ENCODE data around the gene CPSF2.

CPSF2 gene

DNA sequence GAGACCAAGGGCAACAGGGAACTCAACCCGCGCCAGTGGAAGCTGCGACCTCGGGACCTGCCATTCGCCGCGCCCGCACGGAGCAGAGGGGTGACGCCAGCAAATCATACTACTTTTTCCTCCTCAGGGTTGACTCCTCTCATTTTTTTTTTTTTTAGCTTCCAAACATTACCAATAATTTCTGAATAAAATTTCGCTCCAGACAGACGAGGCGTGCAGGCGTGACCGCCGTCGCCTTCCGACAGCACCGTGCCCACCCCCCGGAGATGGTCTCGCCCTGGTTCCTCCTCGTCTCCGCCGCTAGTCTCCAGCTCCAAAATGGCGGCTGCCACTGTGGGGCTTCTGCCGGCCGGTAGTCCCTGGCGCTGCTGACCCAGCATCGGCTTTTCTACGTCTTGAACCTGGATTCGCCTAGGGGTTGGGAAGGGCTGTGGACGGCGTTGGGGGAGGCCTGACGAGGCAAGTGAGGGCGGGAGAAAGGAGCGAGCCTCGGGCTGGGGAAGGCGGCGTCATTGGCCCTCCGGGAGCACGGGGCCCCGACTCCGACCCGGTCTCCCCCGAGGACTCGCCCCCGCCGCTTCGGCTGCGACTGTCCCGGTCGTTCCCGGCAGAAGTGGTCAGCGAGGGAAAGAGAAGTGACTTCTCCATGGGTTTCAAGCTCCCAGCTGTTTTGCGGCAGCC, at the start of gene CPSF2, which contains the start of gene NDUFB1:
TSS of gene CPSF2 (plus strand) at position 300 of the 681 bp plus-strand sequence. CDS start 9,016 bp downstream, outside the sequence.
TSS of gene NDUFB1 (minus strand) at position 37 of the 681 bp plus-strand sequence. CDS start 4,069 bp downstream, outside the sequence.
- DNase-seq: peak; percentile 86

DNA sequence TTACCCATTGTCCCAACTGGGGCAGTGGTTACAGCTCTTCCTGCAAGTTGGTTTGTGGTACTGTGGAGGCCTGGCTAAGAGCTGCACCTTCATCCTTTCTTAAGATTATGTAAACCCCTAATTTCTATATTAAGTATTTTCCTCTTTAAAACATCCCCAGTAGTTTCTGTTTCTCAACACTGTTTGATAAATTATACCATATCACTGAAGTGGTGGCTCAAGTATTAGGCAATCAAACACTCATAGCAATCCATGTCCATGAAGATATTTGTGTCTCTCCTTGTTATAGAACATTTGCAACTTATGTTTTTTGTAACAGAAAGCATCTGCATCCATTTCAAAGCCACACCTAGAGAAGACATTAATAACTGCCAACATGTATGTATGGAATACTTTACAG, 47.2 kb upstream of the CPSF2 start:
- no peak for DNase-seq

DNA sequence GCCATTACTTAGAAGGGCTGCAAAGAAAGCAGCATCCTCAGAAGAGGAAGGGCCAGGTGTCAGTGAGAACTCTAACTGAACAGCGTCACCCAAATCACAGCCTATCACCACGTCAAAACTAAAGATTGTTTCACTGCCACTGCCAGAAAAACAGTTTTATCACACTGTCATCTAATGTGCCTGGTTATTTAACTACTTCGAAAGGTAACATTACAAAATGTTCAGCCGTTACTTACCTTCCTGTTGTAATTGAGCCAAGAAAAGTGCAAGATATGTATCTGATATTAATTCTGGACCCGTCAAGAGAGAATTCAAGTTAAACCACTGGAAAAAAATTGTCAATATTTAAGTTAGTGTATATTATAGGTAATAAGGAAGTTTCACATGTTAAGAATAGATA, 33.3 kb upstream of the CPSF2 start:
- DNase-seq: no peak

DNA sequence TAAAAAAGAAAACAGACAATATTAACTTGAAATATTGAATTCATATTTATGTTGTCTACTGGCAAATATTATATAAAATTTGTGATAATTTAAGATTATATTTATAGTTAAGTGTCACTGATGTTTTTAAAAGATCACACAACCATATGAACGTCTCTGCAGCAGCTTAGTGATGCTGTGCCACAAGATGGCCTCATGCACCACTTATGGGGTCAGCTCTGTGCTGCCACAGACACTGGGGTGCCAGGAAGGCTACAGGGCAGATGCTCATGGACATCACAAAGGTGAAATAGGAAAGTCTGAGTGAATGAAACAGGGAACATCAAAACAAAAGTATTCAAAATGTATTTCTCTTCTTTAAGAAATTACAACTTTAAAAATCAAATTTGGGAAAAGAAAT, 28.4 kb upstream of the CPSF2 start:
- no peak for DNase-seq

DNA sequence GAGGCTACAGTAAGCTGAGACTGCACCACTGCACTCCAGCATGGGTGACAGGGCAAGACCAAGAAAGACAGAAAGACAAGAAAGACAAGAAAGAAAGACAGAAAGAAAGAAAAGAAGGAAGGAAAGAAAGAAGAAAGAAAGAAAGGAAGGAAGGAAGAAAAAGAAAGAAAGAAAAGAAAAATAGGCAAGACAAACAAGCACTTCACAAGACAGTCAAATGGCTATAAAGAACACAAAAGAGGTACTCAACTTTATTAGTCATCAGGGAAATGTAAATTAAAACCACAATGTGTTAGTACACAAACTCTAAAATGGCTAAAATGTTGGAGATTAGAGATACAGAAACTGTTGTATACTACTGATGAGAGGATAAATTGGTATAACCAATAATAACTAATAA, 22.0 kb upstream of the CPSF2 start:
- no peak for DNase-seq

DNA sequence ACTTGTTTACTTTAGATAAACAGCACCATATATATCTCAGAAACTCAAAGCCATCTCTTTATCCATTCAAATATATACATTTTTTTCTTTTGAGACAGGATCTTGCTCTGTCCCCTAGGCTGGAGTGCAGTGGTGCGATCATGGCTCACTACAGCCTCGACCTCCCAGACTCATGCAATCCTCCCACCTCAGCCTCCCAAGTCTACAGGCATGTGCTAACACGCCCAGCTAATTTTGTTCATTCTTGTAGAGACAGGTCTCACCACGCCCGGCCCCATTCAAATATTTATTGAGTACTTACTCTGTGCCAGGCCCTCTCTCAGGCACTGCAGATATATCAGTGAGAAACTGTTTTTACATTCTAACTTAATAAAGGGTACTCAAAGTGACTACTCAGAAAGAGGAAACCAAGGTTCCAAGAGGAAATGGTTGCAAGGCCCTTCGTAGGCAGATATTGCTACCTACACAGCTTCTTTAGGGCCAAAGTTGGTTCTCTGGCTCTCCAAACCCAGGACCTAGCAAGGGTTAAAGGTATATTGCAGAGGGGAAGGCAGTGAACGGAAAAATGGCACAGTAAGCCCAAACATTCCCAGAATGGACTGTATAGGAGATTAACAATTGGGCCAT, 18.3 kb upstream of the CPSF2 start:
- DNase-seq: no peak

DNA sequence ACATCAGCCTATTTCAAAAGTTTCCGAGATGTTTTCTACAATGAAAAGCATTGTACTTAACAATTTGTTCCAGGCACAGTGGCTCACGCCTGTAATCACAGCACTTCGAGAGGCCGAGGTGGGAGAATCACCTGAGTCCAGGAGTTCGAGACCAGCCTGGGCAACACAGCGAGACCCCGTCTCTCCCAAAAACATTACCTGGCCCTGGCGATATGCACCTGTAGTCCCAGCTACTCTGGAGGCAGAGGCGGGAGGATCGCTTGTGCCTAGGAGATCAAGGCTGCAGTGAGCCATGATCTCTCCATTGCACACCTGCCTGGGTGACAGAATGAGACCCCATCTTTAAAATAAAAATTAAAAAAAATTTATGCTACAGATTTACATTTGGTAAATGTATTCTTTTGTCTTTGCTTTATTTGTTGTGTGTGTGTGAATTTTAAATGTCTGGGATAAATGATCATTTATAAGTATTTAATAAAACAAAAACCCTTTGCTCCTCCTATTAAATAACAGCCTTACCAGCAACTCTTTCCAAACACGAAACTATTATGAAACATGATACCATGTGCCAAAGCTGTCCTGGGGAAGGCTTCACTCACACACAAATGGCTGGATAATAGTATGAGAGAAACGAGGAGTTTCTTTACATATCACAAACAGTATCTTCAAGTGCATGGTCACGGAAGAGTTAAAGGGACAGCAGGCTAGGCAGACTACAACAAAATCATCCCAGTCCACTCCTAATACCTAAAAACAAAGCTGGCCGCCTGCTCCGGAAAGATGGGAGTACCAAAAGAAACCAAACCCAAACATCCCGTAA, 16.5 kb upstream of the CPSF2 start:
- no peak for DNase-seq

DNA sequence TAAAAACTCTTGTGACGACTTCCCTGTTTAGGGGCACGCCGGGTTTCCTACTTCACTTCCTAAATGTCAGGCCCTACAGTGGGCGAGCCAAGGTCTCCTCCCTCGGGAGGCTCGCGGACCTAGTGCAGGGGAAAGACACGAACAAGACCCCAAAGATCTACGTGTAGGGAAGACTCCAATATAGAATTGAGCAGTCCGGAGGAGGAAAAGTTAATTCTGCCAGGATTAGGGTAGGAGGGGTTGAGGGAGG, 16.0 kb upstream of the CPSF2 start:
- no peak for DNase-seq

DNA sequence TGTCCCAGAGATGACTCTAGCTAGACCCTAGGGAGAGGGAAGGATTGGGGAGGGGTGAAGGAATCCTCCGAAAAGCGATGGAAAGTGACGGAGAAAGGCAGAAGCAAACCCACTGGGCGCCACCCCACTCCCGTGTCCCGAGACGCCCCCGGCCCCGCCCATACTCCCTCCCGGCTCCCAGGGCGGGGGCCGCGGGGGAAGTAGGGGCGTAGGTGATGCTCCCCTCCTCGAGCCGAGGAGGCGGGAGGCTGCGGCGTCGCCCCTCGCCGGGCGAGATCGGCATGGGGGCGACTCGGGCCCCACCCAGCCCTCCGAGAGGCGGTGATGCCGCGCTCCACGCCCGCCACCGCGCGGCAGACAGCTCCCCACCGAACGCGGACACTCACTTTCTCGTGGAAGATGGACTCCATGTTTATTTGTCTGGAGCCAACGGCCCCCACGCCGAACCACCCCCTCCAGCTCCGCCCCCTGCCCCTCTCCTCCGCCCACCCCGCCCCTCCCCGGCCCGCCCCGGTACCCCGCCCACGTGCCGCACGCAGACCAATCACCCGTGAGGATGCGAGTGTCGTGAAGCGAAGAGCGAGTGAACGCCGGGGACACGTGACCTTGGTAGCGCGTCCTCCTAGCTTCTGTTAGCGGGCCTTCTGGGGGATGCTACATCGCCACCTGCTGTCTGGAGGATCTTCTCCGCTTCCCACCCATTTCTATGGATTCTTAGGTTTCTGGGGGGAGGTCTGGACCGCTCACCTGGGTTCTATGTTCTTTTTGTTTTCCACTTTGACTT, 15.4 kb upstream of the CPSF2 start, which contains the start of gene ATXN3:
TSS of gene ATXN3 (minus strand) at position 440 of the 784 bp plus-strand sequence. CDS start at position 410, 30 bp downstream.
- DNase-seq: peak; percentile 96

DNA sequence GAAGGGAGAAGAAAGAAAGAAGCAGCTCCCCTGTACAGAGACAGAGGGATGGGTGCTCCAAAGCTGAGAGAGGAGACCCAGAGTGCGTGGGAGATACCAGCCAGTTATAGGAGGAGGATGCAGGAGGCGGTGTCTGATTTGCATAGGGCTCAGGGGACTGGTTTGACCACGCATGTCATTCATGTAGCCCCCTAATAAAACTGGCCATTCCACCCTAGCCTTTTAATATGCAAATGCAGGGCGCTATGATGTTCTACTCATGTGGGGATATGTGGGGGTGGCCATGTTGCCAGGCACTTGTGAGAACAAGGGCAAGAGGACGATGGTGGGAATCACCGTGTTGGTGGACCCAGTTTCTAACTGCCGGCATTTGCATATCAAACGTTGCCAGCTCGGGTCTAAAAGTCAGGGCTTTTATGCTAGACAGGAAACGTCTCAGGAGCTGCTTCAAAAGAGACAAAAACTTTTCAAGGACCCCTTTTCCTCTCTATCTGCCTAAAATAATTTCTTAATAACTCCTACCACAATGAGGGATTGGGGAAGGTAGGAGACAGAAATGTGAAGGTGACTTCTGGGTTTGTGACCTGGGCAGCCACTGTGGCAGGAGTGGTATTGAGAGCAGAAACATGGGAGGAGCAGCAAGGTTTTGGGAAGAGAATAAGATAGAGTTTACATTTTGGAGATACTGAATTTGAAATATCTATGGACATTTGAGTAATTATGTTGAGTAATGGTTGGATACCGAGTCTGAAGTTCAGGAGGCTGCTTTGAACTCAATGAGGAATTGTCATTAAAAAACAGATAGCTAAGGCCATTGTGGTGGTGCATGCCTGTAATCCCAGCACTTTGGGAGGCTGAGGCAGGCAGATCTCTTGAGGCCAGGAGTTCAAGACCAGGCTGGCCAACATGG, 13.2 kb upstream of the CPSF2 start:
- no peak for DNase-seq

DNA sequence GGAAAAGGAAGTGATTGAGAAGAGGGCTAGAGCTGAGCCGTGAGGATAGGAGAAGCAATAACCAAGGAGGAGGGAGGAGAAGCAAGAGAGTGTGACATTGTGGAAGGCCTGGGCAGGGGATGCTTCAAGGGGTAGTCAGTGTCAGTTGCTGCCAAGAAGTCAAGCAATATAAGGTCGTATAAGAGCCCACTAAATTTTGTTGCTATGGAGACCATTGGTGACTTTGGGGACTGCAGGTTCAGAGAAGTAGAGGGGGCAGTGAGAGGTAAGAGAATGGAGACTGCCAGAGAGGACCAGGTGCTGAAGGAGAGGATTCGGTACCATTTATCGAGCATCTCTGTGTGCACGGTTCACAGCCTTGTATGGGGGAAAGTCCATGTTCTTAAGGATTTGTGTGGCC, 12.3 kb upstream of the CPSF2 start:
- DNase-seq: no peak

DNA sequence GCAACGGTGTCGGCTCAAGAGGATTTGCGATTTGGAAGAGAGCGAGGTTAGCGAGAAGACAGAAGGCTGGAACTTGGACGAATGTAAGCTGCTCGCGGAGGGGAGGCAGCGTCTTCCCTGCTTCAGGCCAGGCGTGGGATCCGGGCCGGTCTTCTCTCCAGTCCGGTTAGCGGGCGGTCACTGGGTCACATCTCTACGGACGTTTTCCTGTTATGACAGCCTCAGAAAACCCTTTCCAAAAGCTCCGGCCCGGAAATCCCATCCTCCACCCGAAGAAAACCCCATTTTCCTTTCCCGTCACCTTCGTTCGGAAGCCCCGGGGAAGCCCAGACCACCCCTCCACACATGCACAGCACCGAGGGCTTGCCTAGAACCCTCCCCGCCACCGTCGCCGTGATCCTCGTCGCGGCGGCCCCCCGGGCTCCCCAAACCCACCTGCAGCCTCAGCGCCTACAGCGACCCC, 531 bp upstream of the CPSF2 start:
- DNase-seq: no peak

DNA sequence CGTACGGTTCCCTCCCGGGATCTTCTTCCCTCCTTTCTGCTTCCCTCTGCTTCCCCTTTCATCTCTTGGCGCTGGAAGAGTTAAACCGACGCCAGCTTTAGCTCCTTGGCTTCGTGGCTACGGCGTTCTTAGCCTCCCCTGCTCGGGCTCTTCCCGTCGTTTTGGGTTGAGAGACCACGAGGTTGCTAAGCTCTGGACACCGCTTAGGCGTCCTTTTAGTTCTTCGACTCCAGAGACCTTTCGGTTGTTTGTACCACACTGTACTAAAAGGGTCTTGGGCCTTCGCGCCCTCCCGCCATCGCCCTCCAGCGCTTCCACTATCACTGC, 545 bp downstream of the CPSF2 start:
- no peak for DNase-seq

DNA sequence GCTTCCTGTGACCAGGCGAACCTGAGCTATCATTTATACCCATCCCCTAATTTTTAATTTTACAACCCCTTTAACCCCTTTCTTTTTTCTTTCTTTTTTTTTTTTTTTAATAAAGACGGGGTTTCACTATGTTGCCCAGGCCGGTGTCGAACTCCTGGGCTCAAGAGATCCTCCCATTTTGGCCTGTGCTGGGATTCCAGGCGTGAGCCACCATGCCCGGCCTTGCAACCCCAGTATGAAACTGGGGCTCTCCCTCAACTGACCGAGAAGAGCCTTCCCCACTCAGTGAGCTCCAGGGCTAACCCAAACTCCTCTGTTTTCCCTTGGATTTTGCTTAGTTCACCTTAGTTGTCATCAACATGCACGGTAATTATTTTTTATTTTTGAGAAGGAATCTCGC, 992 bp downstream of the CPSF2 start:
- DNase-seq: no peak

DNA sequence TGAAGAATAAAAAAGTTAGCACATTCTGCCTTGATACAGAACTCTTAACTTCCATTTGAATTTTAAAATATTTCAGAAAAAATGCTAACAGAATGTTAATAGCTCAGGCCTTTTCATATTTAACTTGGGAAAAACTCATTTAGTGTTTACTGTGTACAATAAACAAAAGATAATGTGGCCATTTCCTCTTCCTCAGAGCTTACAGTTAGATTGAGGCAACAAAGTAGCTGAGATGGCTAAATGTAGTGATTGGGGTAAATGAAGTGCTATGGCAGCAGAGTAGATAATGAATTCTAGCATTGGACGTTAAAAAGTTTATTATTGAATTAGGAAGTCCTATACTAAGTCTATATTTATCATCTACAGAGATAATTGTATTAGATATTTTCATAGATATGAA, 12.7 kb downstream of the CPSF2 start:
- DNase-seq: no peak

DNA sequence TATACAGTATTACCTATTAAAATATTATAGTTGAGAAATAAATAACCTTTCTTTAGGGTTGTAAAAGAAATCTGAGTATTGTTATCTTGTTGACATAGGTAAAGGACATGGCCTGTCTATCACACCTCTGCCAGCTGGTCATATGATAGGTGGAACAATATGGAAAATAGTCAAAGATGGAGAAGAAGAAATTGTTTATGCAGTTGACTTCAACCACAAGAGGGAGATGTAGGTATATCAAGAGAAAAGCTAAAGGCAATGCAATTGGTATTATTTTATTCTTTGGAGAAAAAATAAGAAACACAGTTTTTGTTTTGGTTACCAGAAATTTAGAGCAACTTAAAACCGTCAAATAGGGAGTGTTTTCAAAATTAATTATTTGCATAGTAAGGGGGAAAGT, 13.5 kb downstream of the CPSF2 start:
- DNase-seq: no peak

DNA sequence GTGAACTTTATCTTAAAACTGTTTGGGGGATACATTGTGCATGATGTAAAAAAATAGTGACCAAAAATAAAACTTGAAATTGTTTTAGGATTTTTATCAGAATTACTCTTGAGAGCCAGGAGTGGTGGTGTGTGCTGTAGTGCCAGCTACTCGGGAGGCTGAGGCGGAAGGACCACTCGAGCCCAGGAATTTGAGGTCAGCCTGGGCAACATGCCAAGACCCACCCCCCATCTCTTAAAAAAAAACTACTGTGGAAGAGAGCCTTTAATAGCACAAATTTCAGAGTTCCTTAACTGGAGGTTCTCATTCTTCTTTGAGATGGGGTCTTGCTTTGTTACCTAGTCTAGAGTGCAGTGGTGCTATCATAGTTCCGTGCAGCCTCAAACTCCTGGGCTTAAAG, 21.5 kb downstream of the CPSF2 start:
- no peak for DNase-seq

DNA sequence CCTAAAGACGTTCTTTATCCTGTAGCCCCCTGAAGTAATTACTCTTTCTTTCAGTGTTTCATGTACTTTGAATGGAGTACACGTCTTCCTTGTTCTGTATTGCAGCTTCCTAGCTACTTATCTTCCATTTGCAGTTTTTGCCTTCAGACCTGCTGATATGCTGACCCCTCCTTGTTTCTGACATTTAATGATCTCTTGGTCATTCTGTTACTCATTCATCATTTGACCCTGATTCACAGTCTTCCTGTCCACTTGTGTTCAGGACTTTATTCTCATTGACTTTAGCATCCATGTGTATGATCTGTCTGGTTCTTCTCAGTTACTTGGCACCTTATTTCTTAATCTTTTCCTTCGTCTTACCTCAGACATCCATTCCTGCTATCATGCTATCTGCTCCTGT, 22.2 kb downstream of the CPSF2 start:
- no peak for DNase-seq

DNA sequence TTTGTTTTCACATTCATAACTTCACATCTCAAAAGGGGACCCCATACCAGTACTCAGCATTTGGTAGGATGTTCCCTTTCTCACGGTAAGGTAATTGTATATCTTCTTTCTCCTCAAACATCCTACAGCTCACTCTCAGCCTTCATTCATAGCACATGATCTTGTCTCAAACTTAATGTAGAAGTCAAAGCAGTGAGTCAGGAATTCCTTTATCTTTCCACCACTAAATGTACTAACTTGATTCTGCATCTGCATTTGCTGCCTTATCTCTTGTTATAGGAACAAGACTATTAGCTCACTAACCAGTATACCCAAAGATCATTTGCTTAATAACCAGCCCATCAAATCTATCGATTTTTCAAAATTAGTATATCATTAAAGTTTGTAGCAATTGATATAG, 22.9 kb downstream of the CPSF2 start:
- no peak for DNase-seq

DNA sequence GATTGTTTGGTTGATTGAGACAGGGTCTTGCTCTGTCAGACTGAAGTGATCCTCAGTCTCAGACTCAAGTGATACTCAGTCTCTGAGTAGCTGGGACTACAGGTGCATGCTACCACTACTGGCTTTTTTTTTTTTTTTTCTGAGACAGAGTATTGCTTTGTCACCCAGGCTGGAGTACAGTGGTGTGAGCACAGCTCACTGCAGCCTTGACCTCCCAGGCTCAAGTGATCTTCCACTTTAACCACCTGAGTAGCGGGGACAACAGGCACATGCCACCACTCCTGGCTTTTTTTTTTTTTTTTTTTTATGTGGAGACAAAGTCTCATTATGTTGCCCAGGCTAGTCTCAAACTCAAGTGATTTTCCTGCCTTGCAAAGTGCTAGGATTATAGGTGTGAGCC, 31.8 kb downstream of the CPSF2 start:
- DNase-seq: no peak

DNA sequence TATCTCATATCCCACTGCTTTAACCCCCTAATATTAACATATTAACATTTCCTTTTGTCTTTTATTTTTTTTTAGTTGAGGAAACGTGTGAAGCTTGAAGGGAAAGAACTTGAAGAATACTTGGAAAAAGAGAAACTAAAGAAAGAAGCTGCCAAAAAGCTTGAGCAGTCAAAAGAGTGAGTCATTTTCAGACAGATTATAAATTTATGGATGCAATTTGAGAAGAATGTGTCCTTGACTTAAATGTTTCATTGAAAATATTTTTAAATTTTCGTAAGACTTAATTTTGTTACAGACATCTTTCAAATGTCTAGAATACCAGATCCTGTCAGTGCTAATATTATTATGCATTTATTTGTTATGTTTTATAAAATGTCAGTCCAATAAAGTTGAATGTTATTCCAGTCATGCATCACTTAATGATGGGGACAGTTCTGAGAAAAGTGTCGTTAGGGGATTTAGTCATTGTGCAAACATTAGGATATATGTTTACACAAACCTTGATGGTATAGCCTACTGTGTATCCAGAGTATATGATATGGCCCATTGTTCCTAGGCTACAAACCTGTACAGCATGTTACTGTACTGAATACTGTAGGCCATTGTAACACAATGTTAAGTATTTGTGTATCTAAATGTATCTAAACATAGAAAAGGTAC, 32.6 kb downstream of the CPSF2 start:
- DNase-seq: no peak

DNA sequence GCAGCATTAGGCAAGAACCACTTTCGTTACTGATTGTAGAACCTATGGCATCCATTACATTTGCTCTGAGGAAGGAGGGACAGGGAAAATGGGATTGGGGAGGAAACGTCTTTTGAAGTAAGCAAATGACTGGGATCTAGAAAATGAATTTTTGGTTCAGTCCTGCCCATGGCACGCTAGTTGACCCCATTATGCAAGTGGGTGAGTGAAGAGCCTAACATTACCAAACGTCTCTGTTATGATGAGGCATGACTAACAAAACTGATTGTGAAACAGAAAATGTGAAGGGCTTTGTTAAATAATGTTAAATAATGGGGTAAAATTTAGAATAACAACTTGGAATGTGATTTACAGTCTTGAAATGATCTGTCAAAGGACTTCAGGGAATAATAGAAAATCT, 38.9 kb downstream of the CPSF2 start:
- no peak for DNase-seq

All from stimulated activated naive CD4-positive, alpha-beta T cell treated with Interleukin-2 at 50 U/mL for 16 hours (primary cell).